ENCODE data around the gene SFMBT1. TPM values are rescaled to one million over a fixed set of nuclear protein-coding genes. Genes with fewer than 3 reads are reported as not detected.

SFMBT1 gene
- total RNA-seq, 2 experiments from 2014 or later: 25.9 to 29.7 TPM

DNA sequence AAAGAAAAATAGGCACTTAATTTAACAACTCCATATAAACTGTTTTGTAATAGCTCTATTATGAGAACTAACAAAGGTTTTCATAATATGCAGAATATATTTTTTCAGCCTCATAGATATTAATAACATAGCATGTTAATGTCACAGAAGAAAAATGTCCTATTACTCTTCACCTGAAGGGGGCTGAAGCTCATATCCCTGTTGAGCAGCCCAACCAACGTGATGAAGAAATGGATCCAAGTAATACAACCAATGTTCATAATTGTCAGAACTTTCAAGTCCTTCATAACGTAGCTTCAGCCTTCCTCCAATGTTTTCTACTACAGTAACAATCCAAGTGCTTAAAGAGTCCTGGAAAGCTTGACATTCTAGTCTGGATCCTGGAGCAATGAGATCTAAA lies 114.0 kb downstream of the SFMBT1 start:
- no peak for ATAC-seq
- no peak for DNase-seq
- CTCF ChIA-PET: interaction anchor here (1.1 to 1.9 kb wide), 3 partner anchors 11 to 140 kb away, joined by 3 to 5 read pairs (median 5); partner anchors contain the start of gene SFMBT1
- Mint-ChIP-seq H3K27ac (no peak overlapping the region), H3K36me3 (peaks cover 9% of the 10 kb centered on the region), H3K4me3 (no peak overlapping the region), H3K4me1 (peaks cover 5% of the 10 kb centered on the region), H3K9me3 (ENCODE audit: low read depth) (no peaks in the 10 kb centered on the region), H3K27me3 (no peaks in the 10 kb centered on the region)

GRCh38 chr3:52931328-52931727 lies 114.5 kb downstream of the SFMBT1 start:
- no peak overlapping the region for H3K27ac Mint-ChIP-seq
- peaks cover 12% of the 10 kb centered on the region for H3K36me3 Mint-ChIP-seq
- H3K9me3 Mint-ChIP-seq (ENCODE audit: low read depth): no peaks in the 10 kb centered on the region

DNA sequence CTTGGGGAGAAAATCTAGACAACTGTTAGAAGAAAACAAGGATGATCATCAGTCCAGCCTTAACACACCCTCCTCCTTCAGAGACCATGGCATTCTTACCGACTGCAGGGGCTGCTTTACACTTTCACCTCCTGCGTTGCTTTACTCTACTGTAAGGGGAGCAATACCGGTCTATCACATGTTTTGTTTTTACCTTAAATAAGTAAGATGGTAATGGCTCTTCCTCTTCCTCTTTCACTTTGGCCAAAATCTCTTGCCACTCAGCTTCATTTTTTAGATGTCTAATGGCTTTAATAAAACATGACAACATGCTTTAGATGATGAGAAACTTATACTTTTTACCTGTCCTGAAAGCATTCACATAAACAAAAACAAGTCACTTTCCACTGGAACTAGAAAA lies 115.1 kb downstream of the SFMBT1 start:
- DNase-seq (no peak), ATAC-seq (no peak)
- no peaks in the 10 kb centered on the region for H3K27me3 Mint-ChIP-seq
- no peaks in the 10 kb centered on the region for H3K9me3 Mint-ChIP-seq (ENCODE audit: low read depth)
- peaks cover 12% of the 10 kb centered on the region for H3K36me3 Mint-ChIP-seq
- no peak overlapping the region for H3K27ac Mint-ChIP-seq
- H3K4me1 Mint-ChIP-seq: peaks cover 10% of the 10 kb centered on the region
- H3K4me3 Mint-ChIP-seq: no peak overlapping the region
- CTCF ChIA-PET: interaction anchor here (1.0 to 1.7 kb wide), 2 partner anchors 31 to 115 kb away, joined by 3 to 5 read pairs; partner anchors contain the start of gene SFMBT1

More at GRCh38 chr3:52931328-52931727, 114.5 kb downstream of the SFMBT1 start:
- CTCF ChIA-PET: interaction anchor here (1.0 to 1.9 kb wide), 4 partner anchors 10 to 140 kb away, joined by 3 to 5 read pairs (median 4); partner anchors contain the start of gene SFMBT1
- peaks cover 7% of the 10 kb centered on the region for H3K4me1 Mint-ChIP-seq
- no peak overlapping the region for H3K4me3 Mint-ChIP-seq
- ATAC-seq (no peak), DNase-seq (no peak)
- no peaks in the 10 kb centered on the region for H3K27me3 Mint-ChIP-seq

DNA sequence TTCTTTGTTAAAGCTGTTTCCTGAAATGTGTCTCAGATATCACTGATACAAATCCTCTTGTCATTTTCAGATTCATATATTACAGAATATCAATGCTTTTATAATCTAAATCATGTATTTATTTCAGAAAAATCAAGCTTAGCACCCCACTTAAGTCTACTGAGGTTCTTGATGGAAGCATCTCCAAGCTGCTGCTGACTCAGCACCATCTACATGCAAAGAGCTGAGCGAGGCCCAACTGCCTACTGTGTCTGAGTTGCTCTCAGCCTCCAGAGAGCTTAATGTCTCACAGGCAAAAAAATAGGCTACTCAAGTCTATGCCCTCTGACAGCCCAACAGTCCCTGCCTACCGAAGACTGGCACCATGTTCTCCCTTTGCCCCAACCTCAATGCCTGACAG lies 119.3 kb downstream of the SFMBT1 start:
- ATAC-seq (no peak), DNase-seq (no peak)
- no peak overlapping the region for H3K27ac Mint-ChIP-seq
- peaks cover 27% of the 10 kb centered on the region for H3K36me3 Mint-ChIP-seq
- H3K27me3 Mint-ChIP-seq: no peaks in the 10 kb centered on the region
- peaks cover 31% of the 10 kb centered on the region for H3K4me1 Mint-ChIP-seq
- CTCF ChIA-PET: interaction anchor here (0.9 to 1.0 kb wide), 2 partner anchors 9 to 82 kb away, joined by 3 to 4 read pairs; no protein-coding TSS in a partner anchor
- H3K9me3 Mint-ChIP-seq (ENCODE audit: low read depth): no peaks in the 10 kb centered on the region
- no peak overlapping the region for H3K4me3 Mint-ChIP-seq

DNA sequence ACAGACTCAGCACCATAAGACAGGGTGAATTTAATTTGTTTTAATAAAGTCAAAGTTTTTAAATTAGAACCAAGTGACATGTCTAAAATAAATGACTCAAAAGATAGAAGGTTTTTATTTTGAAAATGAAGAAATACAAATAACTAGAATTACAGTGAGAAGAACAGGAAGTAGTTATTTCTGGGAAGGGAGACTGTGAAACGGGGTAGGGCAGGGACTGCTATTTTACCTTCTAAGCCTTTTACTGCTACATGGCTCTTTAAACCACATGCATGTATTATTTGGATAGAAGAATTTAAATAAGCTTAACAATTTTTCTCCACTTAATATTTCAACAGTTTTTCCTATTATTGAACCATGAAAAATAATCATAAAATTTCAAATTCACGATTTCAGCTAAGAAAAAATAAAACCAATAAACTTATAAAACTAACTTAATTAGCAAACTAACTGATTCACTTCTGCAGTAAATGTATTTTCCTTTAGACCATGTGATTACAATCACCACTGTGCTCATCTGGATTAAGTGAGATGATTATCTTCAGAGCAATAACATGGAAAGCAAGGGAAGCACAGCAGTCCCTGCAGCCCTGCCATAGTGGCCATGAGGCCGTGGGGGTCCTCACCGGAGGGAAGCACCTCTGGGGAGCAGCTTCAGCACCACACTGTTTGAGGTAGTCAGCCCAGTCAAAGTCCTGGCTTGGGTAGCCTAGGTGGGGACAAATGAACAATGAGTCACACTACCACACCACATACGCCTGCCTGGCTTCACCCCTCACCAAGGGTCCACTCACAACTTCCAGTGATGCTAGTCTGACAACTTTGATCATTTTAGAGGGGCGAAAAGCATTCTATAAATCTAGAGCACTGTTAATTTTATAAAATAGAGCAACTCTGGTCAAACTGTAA lies 120.2 kb downstream of the SFMBT1 start:
- H3K27ac Mint-ChIP-seq: peak overlapping the region; percentile 54
- CTCF ChIA-PET: interaction anchor here (1.0 kb wide), 1 partner anchor 10 kb away, joined by 4 read pairs; no protein-coding TSS in a partner anchor

GRCh38 chr3:52923963-52924362 lies 121.9 kb downstream of the SFMBT1 start:
- Mint-ChIP-seq H3K27me3 (no peaks in the 10 kb centered on the region), H3K4me3 (no peak overlapping the region), H3K9me3 (ENCODE audit: low read depth) (no peaks in the 10 kb centered on the region), H3K36me3 (peaks cover 39% of the 10 kb centered on the region), H3K4me1 (peaks cover 32% of the 10 kb centered on the region), H3K27ac (no peak overlapping the region)
- DNase-seq: no peak
- ATAC-seq: no peak
- CTCF ChIA-PET: interaction anchor here (1.0 kb wide), 1 partner anchor 10 kb away, joined by 4 read pairs; no protein-coding TSS in a partner anchor

More for the DNA sequence above, 120.2 kb downstream of the SFMBT1 start:
- DNase-seq: no peak
- no peaks in the 10 kb centered on the region for H3K27me3 Mint-ChIP-seq
- ATAC-seq: peak; percentile 45
- peaks cover 32% of the 10 kb centered on the region for H3K4me1 Mint-ChIP-seq
- peaks cover 26% of the 10 kb centered on the region for H3K36me3 Mint-ChIP-seq
- H3K9me3 Mint-ChIP-seq (ENCODE audit: low read depth): no peaks in the 10 kb centered on the region
- no peak overlapping the region for H3K4me3 Mint-ChIP-seq

GRCh38 chr3:52920841-52921240 lies 125.0 kb downstream of the SFMBT1 start:
- H3K27me3 Mint-ChIP-seq: no peaks in the 10 kb centered on the region
- H3K4me3 Mint-ChIP-seq: no peak overlapping the region
- ATAC-seq (no peak), DNase-seq (no peak)
- H3K27ac Mint-ChIP-seq: no peak overlapping the region
- CTCF ChIA-PET: interaction anchor here (1.3 kb wide), 1 partner anchor 11 kb away, joined by 3 read pairs; no protein-coding TSS in a partner anchor
- peaks cover 34% of the 10 kb centered on the region for H3K36me3 Mint-ChIP-seq
- H3K9me3 Mint-ChIP-seq (ENCODE audit: low read depth): no peaks in the 10 kb centered on the region
- peaks cover 28% of the 10 kb centered on the region for H3K4me1 Mint-ChIP-seq

DNA sequence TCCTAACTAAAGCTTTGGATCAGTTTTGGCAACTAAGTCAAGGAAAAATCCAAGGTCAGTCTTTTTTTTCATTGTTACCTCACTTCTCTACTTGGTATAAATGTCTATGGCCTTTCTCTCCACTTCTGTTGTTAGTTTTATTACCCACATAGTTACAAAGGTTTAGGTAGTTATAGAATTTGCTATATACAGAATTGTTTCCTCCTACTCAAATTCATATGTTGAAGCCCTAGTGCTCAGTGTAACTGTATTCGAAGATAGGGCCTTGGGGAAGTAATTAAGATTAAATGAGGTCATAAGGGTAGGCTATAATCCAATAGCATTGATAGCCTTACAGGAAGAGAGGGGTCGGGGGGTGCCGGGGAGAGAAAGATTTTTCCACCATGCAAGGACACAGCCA lies 128.8 kb downstream of the SFMBT1 start:
- H3K27ac Mint-ChIP-seq: no peak overlapping the region
- ATAC-seq (no peak), DNase-seq (no peak)
- CTCF ChIA-PET: interaction anchor here (0.9 kb wide), 1 partner anchor 404 kb away, joined by 3 read pairs; no protein-coding TSS in a partner anchor
- no peaks in the 10 kb centered on the region for H3K27me3 Mint-ChIP-seq
- no peak overlapping the region for H3K4me3 Mint-ChIP-seq
- H3K36me3 Mint-ChIP-seq: peaks cover 28% of the 10 kb centered on the region
- peaks cover 6% of the 10 kb centered on the region for H3K4me1 Mint-ChIP-seq
- H3K9me3 Mint-ChIP-seq (ENCODE audit: low read depth): no peaks in the 10 kb centered on the region

- CTCF ChIA-PET: interaction anchor here (1.4 kb wide), 1 partner anchor 10 kb away, joined by 3 read pairs; no protein-coding TSS in a partner anchor
- H3K9me3 Mint-ChIP-seq (ENCODE audit: low read depth): no peaks in the 10 kb centered on the region
- no peak overlapping the region for H3K4me3 Mint-ChIP-seq
- DNase-seq (no peak), ATAC-seq (no peak)
- peak overlapping the region; percentile 5 for H3K27ac Mint-ChIP-seq
- H3K27me3 Mint-ChIP-seq: no peaks in the 10 kb centered on the region
- H3K4me1 Mint-ChIP-seq: no peaks in the 10 kb centered on the region
- peaks cover 21% of the 10 kb centered on the region for H3K36me3 Mint-ChIP-seq
Observed at GRCh38 chr3:52915294-52915693, 130.6 kb downstream of the SFMBT1 start.

GRCh38 chr3:52912885-52913731 lies 132.8 kb downstream of the SFMBT1 start:
- CTCF ChIA-PET: interaction anchor here (0.6 kb wide), 1 partner anchor 75 kb away, joined by 3 read pairs; no protein-coding TSS in a partner anchor
- Mint-ChIP-seq H3K4me1 (no peaks in the 10 kb centered on the region), H3K9me3 (ENCODE audit: low read depth) (no peaks in the 10 kb centered on the region), H3K36me3 (peaks cover 15% of the 10 kb centered on the region), H3K27me3 (no peaks in the 10 kb centered on the region), H3K27ac (no peak overlapping the region), H3K4me3 (no peak overlapping the region)
- no peak for DNase-seq
- ATAC-seq: no peak

- Mint-ChIP-seq H3K27me3 (no peaks in the 10 kb centered on the region), H3K4me3 (no peak overlapping the region), H3K27ac (no peak overlapping the region), H3K36me3 (peaks cover 21% of the 10 kb centered on the region), H3K4me1 (no peaks in the 10 kb centered on the region), H3K9me3 (ENCODE audit: low read depth) (no peaks in the 10 kb centered on the region)
- ATAC-seq (no peak), DNase-seq (no peak)
- CTCF ChIA-PET: no interaction called here
Observed at GRCh38 chr3:52910823-52911222, 135.1 kb downstream of the SFMBT1 start.

DNA sequence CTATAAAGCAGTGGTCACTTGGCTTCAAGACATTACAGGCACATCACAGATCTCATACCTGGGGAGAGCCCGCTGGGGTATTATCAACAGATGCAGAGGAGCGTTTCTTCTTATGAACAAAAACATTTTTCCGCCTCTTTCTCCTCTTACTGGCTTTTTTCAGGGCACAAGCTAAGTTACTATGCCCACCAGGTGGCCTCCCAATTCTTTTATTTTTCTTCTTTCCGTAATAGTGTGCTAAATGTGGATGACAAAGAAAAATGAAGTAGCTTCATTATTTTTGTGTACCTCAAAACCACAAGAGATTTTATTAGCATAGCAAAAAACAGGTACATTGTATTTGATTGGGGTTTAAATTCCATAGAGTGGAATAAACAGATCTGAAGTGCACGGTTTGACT lies 138.4 kb downstream of the SFMBT1 start:
- H3K4me1 Mint-ChIP-seq: no peaks in the 10 kb centered on the region
- H3K36me3 Mint-ChIP-seq: peaks cover 21% of the 10 kb centered on the region
- DNase-seq (no peak), ATAC-seq (no peak)
- no peaks in the 10 kb centered on the region for H3K9me3 Mint-ChIP-seq (ENCODE audit: low read depth)
- H3K27ac Mint-ChIP-seq: no peak overlapping the region
- H3K27me3 Mint-ChIP-seq: no peaks in the 10 kb centered on the region
- CTCF ChIA-PET: interaction anchor here (0.6 to 1.1 kb wide), 4 partner anchors 11 to 120 kb away, joined by 3 read pairs; no protein-coding TSS in a partner anchor
- H3K4me3 Mint-ChIP-seq: no peak overlapping the region

DNA sequence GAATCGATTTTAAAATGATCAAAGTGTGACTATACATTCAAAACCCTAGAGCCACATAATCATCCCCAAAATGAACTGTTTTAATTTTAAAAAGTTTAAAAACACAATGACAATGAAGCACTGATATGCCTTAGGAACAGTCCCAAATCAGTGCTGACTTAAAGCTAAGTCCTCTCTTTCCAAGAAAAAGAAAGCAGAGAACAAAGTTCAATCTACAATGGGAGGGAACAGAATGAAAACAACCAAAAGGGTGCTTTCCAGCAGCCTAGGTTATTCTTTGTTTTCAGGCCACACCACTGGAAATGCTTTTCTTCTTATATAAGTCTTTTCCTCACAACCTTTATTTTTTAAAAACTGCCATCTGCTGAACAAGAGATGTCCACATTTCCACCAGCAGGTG lies 141.3 kb downstream of the SFMBT1 start:
- CTCF ChIA-PET: interaction anchor here (0.9 to 1.3 kb wide), 3 partner anchors 10 to 106 kb away, joined by 3 read pairs; no protein-coding TSS in a partner anchor
- Mint-ChIP-seq H3K27me3 (no peaks in the 10 kb centered on the region), H3K36me3 (peaks cover 15% of the 10 kb centered on the region), H3K4me3 (no peak overlapping the region), H3K4me1 (no peaks in the 10 kb centered on the region), H3K27ac (no peak overlapping the region), H3K9me3 (ENCODE audit: low read depth) (no peaks in the 10 kb centered on the region)
- ATAC-seq: no peak
- DNase-seq: no peak
